ENCODE measurements around the gene RHOF.
"Not testable (repeated sequence)": the region's sequence is repeated elsewhere in the genome, so short reads cannot be mapped to it uniquely, and the experiment has no call there.

The RHOF gene

DNA sequence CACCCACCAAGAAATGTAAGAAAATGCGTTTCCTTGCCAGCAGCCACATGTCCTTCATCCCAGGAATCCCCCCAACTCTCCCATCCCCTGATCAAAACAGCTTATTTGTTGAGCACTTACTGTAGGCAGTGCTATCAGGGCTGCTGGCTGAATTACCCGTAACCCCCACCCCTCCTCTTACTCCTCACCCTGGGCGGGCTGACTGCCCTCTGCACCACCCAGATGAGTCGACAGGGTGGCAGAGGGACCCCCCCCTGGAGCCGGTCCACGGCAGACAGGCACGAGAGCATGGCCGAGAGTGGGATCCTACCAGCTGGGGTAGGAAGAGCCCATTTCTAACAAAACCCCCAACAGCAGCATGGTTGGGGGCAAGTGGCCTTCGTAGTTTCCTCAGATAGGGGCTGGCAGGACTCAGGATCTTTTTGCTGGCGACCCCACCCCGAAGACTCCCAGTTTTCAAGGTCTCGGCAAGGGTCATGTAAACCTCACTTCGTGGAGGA, 1.1 kb upstream of the RHOF start:
- DNase-seq (ENCODE audit: insufficient read length), result peak; percentile 43
- TF ChIP-seq POLR2AphosphoS5 (IDR thresholded peaks at IDR 0.05; ENCODE audit: low read depth, low read length), result peak; percentile 8; the same call in 1 of the 2 replicates
- TF ChIP-seq TAF1 (IDR thresholded peaks at IDR 0.05; ENCODE audit: borderline replicate concordance, low read depth, low read length), result no peak
- TF ChIP-seq POLR2A (IDR thresholded peaks at IDR 0.05; ENCODE audit: low read depth, low read length), result peak; percentile 2; the same call in 1 of the 2 replicates
- no peak for FAIRE-seq

- FAIRE-seq, result peak; percentile 94
- TF ChIP-seq TAF1 (IDR thresholded peaks at IDR 0.05; ENCODE audit: borderline replicate concordance, low read depth, low read length) (no peak), POLR2AphosphoS5 (IDR thresholded peaks at IDR 0.05; ENCODE audit: low read depth, low read length) (0 out of 2 replicates have a peak, but pooled peaks have one; percentile 15), POLR2A (IDR thresholded peaks at IDR 0.05; ENCODE audit: low read depth, low read length) (peak; percentile 58; the same call in 1 of the 2 replicates)
- DNase-seq (ENCODE audit: insufficient read length), result peak; percentile 88
Measured at GRCh38 chr12:121793838-121794533, 498 bp upstream of the RHOF start.

GRCh38 chr12:121792607-121793439, 665 bp downstream of the RHOF start:
- TF ChIP-seq POLR2AphosphoS5 (IDR thresholded peaks at IDR 0.05; ENCODE audit: low read depth, low read length) (no peak), POLR2A (IDR thresholded peaks at IDR 0.05; ENCODE audit: low read depth, low read length) (peak; percentile 56), TAF1 (IDR thresholded peaks at IDR 0.05; ENCODE audit: borderline replicate concordance, low read depth, low read length) (no peak)
- peak; percentile 55 for DNase-seq (ENCODE audit: insufficient read length)
- no peak for FAIRE-seq

- no peak for FAIRE-seq
- DNase-seq (ENCODE audit: insufficient read length), result no peak
- TF ChIP-seq TAF1 (IDR thresholded peaks at IDR 0.05; ENCODE audit: borderline replicate concordance, low read depth, low read length), result no peak
- no peak for TF ChIP-seq POLR2AphosphoS5 (IDR thresholded peaks at IDR 0.05; ENCODE audit: low read depth, low read length)
- peak; percentile 38; the same call in 1 of the 2 replicates for TF ChIP-seq POLR2A (IDR thresholded peaks at IDR 0.05; ENCODE audit: low read depth, low read length)
Measured at GRCh38 chr12:121791671-121792551, 1.6 kb downstream of the RHOF start.

DNA sequence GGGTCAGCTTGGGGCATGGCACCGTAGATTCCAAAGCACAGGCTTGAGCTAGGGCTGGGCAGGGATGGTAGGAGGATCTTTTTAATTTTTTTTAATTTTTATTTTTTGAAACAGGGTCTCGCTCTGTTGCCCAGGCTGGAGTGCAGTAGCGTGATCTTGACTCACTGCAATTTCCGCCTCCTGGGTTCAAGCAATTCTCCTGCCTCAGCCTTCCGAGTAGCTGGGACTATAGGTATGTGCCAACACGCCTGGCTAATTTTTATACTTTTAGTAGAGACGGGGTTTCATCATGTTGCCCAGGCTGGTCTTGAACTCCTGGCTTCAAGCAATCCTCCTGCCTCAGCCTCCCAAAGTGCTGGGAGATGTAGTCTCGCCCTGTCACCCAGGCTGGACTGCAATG, 2.7 kb downstream of the RHOF start:
- DNase-seq (ENCODE audit: insufficient read length); FAIRE-seq: not testable (repeated sequence)

DNA sequence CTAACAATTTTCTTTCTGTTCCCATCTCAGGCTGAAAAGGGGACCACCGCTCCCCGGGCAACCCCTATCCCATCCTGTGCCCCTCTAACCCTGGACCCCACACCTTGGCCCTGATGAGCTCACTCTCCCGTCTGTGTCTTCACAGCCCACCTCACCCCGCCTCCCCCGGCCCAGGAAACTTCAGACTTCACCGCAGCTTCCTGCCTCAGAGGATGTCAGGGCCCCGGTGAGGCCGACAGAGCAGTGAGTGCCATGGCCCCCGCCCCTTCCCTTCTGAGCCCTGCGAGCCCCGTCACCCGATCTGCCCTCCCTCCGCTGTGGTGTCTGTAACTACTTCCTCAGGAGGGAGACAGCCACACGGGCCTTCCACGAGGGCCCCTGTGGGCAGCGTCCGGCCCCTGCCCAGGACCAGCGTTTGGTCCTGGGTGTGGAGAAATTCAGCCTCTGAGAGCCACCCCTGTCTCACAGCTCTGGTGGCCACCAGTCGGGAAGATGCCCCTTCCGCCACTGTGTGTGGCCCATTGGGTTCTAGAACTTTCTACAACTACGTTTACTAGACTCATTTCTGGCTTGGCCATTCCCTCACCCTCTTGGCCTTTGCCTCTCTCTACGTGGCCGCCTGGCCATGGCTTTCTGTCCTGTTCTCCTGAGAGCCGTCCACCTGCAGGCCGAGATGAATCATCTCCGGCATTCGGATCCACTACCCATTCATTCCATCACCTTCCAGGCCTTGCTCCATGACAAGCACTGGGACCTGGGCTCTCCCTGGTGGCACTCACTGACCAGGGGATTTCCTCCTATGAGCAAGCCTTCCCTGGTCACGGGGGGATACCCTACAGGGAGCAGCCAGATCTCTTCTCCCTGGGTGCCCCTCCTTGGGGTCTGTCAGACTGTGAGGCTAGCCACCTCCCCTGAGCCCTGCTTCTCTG, 3.4 kb downstream of the RHOF start:
- FAIRE-seq, result peak; percentile 77
- DNase-seq (ENCODE audit: insufficient read length), result peak; percentile 83

GRCh38 chr12:121789233-121789781, 4.2 kb downstream of the RHOF start:
- FAIRE-seq, result peak; percentile 51
- DNase-seq (ENCODE audit: insufficient read length), result no peak
- TF ChIP-seq POLR2AphosphoS5 (IDR thresholded peaks at IDR 0.05; ENCODE audit: low read depth, low read length) (0 out of 2 replicates have a peak, but pooled peaks have one; percentile 22), POLR2A (IDR thresholded peaks at IDR 0.05; ENCODE audit: low read depth, low read length) (no peak)

More for the DNA sequence above, 3.4 kb downstream of the RHOF start:
- TF ChIP-seq POLR2AphosphoS5 (IDR thresholded peaks at IDR 0.05; ENCODE audit: low read depth, low read length) (no peak), POLR2A (IDR thresholded peaks at IDR 0.05; ENCODE audit: low read depth, low read length) (peak; percentile 72; the same call in 1 of the 2 replicates), TAF1 (IDR thresholded peaks at IDR 0.05; ENCODE audit: borderline replicate concordance, low read depth, low read length) (no peak)

DNA sequence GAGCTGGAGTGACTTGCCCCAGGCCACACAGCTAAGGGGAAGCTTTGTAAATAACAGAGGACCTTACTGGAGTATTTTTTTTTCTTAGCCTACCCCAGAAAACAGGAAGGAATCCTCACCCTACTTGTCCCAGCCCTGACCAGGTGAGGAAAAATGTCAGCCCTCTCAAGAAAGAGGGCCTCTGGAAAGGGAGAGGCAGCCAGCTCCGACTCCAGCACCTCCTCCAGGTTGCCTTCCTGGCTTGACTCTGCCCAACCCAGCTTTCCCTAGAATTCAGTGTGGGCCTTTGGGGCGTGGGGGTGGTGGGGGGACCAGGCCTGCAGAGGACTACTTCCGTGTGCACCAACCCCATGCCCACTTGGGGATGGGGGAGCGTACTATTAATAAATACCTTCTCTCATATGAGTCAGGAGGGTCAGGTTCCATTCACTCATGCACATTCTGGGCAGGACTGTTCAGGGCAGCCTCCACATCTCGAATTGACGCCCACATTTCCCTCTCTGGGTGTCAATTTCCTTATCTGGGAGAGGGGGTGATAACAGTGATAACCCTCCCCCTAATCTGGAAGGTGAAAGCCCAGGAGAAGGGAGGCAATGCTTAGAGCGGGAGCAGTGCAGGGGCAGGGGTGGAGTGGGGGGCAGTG, 5.2 kb downstream of the RHOF start:
- TF ChIP-seq POLR2AphosphoS5 (IDR thresholded peaks at IDR 0.05; ENCODE audit: low read depth, low read length) (no peak), POLR2A (IDR thresholded peaks at IDR 0.05; ENCODE audit: low read depth, low read length) (no peak), TAF1 (IDR thresholded peaks at IDR 0.05; ENCODE audit: borderline replicate concordance, low read depth, low read length) (no peak)
- DNase-seq (ENCODE audit: insufficient read length) (no peak), FAIRE-seq (no peak)

All from GM12892 (cell line).